OCI-M2 (cell line): ENCODE measurements around the gene AKT1.
"Not testable (repeated sequence)": the region's sequence is repeated elsewhere in the genome, so short reads cannot be mapped to it uniquely, and the experiment has no call there.

Experiments
- DNase-seq: peaks from one replicate; lab custom pipeline; 2025; ENCODE audit not compliant: unreplicated experiment; lab: John Stamatoyannopoulos, UW

Gene AKT1

DNA sequence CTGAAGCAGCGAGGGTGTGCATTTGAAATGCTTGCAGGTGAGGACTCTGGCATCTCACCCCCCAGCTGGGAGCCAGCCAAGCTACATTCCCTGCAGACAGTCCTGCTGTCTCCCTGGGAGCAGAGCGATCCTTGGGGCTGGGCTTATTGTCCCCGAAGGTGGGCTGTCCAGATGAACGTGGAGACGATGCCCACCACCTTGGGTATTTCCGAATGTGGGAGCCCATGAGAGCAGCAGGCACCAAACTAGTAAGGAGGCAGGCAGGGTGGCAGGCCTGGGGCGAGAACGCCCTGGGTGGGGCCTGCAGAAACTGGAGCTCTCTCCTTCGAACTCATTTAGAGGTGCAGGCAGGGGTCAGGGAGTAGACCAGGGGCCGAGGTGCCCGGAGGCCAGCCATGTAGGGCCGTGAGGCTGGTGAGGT is 23.8 kb upstream of the AKT1 start:
- no peak for DNase-seq

DNA sequence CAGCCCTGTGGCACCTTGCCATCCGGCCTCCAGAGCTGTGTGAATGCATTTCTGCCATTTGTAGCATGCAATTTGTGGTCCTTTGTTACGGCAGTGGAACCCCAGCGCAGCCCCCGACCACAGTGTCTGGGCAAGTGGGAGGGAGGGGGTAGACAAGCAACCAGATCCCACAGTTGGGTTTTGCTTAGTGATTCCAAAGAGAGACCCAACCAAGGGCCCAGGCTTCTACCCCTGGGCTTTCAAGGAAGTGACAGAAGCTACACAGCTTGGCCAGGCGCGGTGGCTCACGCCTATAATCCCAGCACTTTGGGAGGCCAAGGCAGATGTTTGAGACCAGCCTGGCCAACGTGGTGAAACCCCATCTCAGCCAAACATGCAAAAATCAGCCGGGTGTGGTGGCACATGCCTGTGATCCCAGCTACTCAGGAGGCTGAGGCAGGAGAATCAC is 23.2 kb upstream of the AKT1 start:
- DNase-seq = no peak

DNA sequence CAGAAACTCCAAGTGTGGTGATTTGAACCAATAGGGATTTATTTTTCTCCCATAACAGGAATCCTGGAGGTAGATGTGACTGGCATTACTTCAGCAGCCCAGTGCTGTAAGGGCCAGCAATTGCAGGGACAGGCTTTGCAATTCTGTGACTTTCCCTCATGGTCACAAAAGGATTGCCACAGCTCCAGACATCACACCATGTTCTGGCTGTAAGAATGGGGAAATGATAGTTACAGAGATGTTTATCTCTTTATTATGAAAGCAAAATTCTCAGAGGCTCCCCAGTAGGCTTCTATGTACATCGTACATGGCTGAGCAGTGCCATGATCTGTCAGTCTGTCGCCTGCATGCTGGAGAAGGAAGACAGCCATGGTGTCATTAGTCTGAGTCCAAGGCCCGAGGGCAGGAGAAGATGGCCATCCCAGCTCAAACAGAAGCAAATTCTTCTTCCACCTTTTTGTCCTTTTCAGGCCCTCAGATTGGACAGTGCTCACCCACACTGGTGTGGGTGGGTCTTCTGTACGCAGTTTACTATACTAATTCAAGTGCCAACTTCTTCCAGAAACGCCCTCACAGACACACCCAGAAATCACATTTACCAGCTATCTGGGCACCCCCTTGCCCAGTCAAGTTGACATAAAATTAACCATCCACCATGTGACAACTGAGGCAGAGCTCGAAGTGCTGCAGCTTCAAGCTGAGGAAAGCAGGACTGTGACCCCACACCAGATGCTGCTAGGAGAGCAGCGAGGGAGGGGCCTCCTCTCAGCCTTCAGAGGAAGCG is 22.6 kb upstream of the AKT1 start:
- DNase-seq = no peak

DNA sequence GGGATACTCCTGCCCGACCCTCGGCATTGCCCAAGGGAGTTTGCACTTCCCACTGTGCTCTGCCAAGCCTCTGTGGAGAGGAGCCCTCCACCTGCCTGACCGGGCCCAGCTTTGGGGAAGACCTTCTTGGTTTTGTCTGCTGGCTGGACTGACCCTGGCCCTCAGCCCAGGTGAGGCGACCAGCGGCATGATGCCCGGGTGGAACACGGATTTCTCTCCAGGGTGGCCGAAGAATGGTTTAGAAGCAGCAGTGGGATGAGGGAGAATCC is 21.0 kb upstream of the AKT1 start:
- no peak for DNase-seq

DNA sequence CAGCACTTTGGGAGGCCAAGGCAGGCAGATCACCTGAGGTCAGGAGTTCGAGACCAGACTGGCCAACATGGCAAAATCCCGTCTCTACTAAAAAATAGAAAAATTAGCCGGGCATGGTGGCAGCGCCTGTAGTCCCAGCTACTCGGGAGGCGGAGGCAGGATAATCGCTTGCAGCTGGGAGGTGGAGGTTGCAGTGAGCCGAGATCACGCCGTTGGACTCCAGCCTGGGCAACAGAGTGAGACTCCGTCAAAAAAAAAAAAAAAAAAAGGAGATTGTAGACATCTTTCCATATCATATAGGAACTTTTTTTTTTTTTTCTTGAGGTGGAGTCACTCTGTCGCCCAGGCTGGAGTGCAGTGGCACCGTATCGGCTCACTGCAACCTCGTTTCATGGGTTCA is 19.2 kb upstream of the AKT1 start:
- DNase-seq = not testable (repeated sequence)

DNA sequence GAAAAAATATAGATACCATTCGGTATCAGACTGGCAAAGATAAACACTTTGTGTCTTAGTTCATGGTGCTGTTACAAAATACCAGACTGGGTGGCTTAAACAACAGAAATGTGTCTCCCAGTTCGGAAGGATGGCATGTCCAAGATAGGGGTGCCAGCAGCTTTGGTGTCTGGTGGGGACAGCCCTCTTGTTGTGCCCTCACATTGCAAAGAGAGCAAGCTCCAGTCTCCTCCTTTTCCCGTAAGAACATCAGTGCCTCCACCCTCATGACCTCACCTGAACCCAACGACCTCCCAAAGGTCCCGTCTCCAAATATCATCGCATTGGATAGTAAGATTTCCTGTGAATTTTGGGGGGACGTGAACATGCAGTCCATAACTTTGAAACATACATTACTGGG is 17.7 kb upstream of the AKT1 start:
- DNase-seq = no peak

DNA sequence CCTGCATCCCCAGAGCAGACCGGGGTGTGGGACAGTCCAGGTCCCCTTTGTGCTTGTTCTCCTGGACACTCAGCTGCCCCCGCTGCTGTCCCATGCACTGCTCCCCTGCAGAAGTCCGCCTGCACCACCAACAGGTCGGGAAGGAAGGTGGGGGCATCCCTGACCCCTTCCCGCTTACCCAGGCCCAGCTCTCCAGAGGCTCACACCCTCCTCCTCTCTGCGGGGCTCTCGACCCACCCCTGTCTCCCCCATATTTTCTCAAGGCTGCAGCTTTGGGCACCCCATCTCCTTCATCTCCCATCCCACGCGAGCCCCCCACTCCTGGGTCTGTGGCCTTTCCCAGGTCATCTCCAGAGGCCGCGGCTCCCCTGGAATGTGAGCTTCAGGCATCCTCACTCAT is 14.8 kb upstream of the AKT1 start:
- no peak for DNase-seq

DNA sequence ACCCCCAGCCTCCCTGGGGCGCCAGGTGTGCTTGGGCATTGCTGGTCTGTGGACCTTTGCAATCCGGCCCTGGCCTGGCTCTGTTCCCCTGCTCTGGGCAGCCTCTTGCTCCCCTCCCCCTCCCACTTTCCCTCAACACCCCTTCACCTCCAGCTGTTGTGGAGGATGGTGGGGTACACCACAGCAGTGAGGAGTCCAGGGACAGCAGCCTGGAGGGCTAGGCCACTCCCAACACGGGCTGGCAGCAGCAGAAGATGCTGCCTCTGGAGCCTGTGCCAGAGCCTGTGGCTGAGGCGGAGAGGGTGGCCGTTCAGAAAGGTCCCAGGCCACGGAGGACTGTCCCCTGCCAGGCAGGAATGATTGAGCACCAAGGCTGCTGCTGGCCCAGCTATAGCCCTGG is 12.9 kb upstream of the AKT1 start:
- no peak for DNase-seq

DNA sequence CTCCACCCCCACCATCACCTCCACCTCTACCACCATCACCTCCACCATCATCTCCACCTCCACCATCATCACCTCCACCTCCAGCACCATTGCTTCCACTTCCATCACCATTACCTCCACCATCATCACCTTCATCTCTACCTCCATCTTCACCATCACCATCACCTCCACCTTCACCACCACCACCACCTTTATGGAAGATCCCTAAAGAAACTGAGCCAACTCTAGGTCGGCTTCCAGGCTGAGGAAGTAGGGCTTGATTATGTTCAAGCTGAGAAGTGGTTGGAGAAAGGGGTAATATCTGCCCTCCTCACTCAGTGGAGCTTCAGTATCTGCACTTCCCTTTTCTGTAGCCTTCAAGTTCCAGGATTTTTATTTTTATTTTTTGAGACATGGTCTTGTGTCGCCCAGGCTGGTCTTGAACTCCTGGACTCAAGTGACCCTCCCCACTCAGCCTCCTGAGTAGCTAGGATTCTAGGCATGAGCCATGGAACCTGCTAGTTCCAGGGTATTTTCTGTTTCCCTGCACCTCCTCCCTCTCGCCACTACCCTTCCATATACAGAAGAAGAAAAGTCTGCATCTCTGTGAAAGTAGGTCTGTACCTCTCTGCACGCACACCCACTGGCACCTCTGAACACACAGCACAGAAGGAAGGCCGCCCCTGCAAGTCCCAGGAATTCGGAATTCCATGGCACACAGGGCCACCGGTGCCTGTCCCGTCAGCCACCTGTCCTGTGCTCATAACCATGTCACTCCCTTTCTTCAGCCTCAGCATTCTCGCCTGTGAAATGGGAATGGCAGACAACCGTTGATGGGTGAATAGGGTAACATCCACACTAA is 11.3 kb upstream of the AKT1 start:
- no peak for DNase-seq

DNA sequence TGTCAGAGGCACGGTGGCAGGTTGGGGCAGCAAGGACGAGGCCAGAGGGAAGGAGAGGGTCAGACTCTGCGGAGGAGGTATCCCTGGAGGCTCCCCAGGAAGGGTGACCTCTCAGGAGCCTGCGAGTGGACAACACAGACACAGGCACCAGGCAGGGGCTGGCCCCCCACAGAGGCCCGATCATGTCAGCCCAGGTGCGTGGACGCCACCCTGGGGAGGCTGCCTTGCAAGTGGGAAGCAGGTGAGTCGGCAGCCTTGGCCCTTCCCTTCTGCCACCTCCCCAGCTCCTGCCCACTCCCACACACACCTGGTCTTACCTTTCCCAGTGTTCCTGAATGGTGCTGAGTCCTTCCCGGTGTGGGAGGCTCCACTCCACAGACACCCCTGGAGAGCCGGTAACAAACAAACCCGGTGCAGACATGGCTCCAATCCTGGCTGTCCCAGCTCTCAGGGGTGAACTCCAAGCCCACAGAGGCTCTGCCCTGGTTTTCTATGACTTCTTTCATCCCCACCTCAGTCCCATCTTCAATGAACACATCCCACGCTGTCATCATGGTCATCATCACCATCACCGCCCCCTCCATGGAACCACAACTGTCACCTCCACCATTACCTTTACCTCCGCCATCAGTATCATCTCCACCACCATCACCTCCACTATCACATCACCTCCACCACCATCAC is 10.5 kb upstream of the AKT1 start:
- no peak for DNase-seq

DNA sequence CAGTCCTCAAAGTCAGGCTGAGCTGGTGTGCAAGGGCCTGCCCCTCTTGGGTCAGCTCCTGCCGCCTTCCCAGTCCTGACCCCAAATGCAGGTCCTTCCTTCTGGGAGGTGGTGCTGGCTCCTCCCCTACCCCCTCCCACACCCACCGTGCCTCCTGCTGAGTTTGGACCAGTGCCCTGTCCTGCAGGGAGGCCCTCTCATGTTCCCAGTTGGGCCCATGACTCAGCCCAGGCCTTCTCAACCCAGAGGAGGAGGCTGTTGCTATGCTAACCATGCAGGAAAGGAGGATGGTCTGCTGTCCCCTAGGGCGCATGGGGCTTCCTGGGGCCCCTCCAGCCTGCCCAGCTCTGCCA is 9.8 kb upstream of the AKT1 start:
- DNase-seq = no peak

DNA sequence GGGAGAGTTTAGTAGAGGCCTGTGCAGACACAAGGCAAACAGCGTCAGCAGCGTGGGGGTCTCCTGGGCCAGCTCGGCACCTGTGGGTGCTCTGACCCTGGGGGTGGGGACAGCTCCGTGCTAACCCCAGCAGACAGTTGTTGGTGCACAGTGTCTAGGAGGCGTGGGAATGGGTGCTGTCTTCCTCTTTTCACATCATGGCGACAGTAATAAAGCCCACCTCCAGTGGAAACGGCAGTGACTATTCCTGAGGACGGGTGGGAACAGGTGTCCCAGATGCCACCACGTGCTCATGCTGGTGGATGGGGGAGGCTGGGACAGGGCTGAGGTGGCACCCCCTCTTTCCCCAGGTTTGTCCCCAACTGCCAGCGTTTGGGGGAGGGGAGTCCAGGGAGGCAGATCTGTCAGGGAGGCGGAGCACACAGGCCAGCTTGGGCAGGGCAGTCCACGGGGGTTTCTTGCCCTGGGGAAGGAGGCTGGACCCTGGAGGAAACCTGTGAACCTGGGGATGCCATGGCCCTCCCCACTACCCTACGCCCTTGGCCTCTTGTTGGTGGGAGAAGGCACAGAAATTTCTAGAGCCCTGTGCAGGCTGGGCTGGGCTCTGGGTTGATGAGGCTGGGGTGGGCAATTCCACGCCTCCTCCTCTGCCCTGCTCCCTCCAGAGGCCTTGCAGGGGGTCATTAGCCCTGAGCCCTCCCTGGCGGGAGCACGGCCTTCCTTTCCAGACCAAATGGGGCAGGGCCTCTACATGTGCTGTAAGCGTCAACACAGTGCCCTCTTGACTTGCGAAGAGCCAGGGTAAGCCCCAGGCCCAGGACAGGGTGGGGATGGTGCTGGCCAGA is 9.2 kb upstream of the AKT1 start:
- no peak for DNase-seq

DNA sequence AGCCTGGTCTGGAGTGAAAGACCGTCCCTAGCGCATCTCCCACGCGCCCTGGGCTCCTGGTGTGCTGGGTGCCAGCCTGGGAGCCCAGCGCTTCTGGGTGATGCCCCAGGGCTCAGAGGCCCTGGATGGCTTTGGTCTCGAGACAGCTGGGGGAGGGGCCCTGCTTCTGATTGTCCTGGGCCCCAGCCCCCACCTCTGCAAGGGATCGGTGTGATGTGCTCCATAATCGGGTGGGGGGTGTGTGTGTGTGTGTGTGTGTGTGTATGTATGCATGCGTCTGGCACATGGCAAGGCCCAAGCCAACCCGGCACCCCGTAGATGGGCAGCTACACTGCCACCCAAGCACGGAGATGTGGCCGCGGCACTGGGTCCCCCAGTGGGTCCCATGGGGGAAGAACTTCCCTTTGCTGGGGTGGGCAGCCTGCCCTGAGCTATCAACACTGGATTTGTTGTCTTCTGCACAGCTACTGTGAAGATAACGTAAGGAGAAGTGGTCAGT is 8.4 kb upstream of the AKT1 start:
- peak; percentile 74 for DNase-seq

DNA sequence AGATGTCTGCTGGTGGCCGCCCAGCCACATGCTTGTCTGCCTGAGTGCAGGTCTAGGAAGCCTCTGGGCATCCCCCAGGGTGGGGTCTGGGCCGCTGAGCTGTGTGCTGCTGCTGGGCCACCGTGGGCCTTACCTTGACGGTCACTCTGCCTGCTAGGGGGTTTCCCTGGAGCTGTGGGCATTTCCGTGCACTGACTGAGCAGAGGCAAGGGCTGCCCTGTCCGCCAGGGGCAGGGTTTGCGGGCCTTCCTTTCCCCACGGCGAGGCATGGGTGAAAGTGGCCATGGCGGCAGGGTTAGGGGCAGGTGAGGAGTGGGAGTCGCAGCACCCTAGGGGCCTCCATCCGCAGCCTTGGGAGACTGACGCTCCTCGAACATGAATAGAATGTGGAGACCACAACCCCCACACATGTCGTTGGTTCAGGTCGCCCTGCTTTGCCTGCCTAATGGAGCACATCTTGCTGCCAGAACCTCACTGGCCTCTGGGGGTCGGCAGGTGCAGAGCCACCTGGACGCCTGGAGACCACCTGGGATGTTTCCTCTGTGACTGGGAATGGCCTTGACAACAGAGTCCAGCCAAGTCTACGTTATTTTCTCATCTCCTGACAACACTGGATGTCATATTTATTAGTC is 7.8 kb upstream of the AKT1 start:
- no peak for DNase-seq

DNA sequence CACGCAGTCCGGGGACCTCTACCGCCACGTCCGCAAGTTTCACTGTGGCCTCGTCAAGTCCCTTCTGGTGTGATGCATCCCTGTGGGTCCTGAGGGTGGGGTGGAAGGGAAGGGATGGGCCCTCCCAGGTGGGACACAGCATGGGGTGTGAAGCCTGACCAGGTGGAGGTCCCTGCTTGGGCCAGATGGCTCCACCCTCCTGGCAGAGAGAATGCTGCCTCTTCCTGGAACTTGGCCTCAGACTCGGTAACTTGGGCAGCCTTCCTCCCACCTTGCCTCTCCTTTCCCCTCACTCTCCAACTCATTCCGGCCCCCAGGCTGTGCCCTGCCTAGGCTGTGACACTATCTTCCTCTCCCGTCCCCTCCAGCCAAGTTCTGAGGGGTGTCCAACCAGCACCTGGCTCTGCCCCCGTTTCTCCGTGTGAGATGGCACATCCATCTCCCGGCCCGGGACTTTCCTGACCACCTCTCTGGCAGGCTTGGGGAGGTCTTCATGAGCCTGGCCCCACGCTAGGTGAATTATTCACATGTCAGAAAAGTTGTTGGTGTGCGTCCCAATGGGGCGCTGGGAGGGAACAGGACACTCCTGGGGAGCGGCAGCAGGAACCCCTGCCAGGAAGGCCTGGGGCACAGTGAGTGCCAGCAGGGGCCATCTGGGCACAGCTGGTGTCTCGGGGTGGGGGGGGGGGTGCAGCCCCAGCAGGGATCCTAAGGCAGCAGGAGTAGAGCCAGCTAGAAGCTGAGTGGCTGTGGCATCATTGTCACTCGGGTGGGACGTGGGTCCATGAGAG is 7.0 kb upstream of the AKT1 start:
- DNase-seq = no peak

DNA sequence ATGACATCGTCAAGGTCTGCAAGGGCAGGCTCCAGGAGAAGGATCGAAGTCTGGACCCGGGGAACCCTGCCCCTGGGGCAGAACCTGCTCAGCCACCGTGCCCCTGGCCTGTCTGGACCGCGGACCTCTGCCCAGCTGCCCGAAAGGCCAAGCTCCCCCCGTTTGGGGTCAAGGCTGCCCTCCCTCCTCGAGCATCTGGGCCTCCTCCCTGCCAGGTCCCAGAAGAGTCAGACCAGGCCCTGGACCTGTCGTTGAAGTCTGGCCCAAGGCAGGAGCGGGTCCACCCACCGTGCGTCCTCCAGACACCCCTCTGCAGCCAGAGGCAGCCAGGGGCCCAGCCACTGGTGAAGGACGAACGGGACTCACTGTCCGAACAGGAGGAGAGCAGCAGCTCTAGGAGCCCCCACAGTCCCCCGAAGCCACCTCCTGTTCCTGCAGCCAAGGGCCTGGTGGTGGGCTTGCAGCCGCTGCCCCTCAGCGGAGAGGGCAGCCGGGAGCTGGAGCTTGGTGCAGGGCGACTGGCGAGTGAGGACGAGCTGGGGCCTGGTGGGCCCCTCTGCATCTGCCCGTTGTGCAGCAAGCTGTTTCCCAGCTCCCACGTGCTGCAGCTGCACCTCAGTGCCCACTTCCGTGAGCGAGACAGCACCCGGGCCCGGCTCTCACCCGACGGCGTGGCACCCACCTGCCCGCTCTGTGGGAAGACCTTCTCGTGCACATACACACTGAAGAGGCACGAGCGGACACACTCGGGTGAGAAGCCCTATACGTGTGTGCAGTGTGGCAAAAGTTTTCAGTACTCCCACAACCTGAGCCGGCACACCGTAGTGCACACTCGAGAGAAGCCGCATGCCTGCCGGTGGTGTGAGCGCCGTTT is 6.2 kb upstream of the AKT1 start:
- no peak for DNase-seq

DNA sequence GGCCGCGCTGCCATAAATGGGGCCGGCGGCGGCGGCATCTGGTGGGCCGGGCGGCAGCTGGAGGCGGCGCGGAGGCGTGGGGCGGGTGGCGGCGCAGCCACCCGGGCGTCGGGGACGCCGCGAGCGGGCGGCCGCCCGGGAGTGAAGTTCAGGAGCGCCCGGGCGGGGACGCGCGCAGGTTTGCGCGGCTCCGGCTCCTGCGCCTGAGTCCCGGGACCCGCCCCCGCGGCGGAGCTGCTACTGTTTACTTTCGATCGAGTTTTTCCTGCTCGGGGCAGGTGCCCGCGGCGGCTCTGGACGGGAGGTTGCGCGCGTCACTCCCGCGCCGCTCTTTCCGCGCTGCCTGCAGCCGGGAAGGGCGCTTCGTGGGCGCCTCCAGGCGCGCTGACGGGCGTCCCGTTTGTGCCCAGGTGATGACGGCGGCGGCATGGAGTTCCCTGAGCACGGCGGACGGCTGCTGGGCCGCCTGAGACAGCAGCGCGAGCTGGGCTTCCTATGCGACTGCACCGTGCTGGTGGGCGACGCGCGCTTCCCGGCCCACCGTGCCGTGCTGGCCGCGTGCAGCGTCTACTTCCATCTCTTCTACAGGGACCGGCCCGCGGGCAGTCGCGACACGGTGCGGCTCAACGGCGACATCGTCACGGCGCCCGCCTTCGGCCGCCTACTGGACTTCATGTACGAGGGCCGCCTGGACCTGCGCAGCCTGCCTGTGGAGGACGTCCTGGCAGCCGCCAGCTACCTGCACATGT is 5.4 kb upstream of the AKT1 start, which contains the start of gene ZBTB42:
Gene ZBTB42 (plus strand): TSS at position 331 of the 749 bp plus-strand sequence. CDS start 97 bp downstream, at position 428.
- no peak for DNase-seq
